MG63 (cell line): ENCODE measurements around the gene TMEM38A. TPM values are rescaled to one million over a fixed set of nuclear protein-coding genes. Genes with fewer than 3 reads are reported as not detected.

Experiments
- DNase-seq: peaks from one replicate; pipeline ENCODE4 v3.0.0-alpha.2; 2020
- H3K27me3 ChIP-seq: fragments of 250-450 bp; sonication (Bioruptor Pico); 2 replicates; pipeline ENCODE4 v1.5.1; 2020; ENCODE audit warnings: mild to moderate bottlenecking, moderate library complexity
- H3K36me3 ChIP-seq: fragments of 250-450 bp; sonication (Bioruptor Pico); 2 replicates; pipeline ENCODE4 v1.5.1; 2020; ENCODE audit warnings: mild to moderate bottlenecking, moderate library complexity
- H3K4me3 ChIP-seq: fragments of 250-450 bp; sonication (Bioruptor Pico); 2 replicates; pipeline ENCODE4 v1.5.1; 2020; ENCODE audit warnings: mild to moderate bottlenecking, moderate library complexity
- H3K9me3 ChIP-seq: fragments of 250-450 bp; sonication (Bioruptor Pico); 2 replicates; pipeline ENCODE4 v1.5.1; 2020; ENCODE audit warnings: mild to moderate bottlenecking, moderate library complexity
- total RNA-seq: library from RNA; depleted of rRNA; stranded (reverse); fragments of >200 nt; shearing (Covaris generic); gene quantifications from 2 replicates; pipeline ENCODE4 v1.2.3, GENCODE V29; 2014; ENCODE audit warnings: low replicate concordance; rRNA removed

Gene TMEM38A, protein sequence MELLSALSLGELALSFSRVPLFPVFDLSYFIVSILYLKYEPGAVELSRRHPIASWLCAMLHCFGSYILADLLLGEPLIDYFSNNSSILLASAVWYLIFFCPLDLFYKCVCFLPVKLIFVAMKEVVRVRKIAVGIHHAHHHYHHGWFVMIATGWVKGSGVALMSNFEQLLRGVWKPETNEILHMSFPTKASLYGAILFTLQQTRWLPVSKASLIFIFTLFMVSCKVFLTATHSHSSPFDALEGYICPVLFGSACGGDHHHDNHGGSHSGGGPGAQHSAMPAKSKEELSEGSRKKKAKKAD
- 0.59 and 1.8 TPM in 2 replicates for total RNA-seq

DNA sequence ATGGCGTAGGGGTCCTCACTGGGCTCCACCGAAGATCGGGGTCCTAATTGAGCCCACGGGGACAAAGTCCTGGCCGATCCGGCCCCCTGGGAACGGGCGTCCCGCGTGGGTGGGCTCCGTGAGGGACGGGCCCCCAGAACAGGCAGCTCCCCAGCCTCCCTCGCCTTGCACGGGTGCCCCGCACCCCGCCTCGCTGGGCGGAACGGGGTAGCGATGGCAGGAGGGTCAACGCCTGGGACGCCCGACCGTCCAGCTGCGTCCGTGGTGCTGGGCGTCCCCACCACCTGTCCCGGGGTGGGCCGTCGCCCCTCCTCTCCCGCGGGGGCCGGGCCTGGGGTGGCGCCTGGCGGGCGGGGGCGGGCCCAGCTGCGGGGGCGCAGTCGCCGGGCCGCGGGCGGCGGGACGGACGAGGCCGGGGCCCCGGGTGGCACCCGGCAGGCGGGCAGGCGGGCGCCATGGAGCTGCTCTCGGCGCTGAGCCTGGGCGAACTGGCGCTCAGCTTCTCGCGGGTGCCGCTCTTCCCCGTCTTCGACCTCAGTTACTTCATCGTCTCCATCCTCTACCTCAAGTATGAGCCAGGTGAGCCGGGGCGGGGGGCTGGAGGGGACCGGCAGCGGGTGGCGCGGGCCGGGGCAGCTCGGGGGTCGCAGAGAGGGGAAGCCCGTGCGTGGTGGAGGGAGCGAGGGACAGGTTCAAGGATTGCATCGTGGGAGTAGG, at the start of gene TMEM38A:
TMEM38A (plus strand) TSS at position 377 of the 717 bp plus-strand sequence; CDS start at position 456, 79 bp downstream.
- DNase-seq = peak; percentile 49
- H3K36me3 ChIP-seq = peaks cover 35% of the 10 kb centered on the region
- no peaks in the 10 kb centered on the region for H3K9me3 ChIP-seq
- H3K27me3 ChIP-seq = peaks cover 3% of the 10 kb centered on the region; the same call in 1 of the 2 replicates
- peak within 1 kb of the TSS; percentile 100 for H3K4me3 ChIP-seq

DNA sequence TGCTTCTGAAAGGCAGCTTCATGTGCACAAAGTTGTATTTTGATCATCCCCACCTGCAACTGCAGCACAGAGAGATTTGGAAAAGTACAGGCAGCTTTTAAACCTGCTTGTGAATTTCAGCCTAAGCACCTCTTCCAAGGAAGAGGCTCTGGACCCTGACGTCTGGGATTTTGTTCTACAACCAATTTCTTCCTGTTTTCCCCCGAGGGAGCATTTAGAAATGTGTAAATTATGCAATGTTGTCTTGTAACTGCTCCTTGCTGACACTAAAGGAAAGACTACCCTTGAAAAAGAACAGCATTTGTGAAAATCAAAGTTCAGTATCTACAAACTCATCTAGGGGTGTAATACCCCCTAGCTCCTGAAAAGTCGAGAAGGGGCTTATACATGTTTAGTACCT, 48.3 kb upstream of the TMEM38A start:
- no peaks in the 10 kb centered on the region for H3K9me3 ChIP-seq
- H3K4me3 ChIP-seq = no peak overlapping the region
- H3K27me3 ChIP-seq = no peaks in the 10 kb centered on the region
- H3K36me3 ChIP-seq = no peaks in the 10 kb centered on the region; the same call in 1 of the 2 replicates
- no peak for DNase-seq

DNA sequence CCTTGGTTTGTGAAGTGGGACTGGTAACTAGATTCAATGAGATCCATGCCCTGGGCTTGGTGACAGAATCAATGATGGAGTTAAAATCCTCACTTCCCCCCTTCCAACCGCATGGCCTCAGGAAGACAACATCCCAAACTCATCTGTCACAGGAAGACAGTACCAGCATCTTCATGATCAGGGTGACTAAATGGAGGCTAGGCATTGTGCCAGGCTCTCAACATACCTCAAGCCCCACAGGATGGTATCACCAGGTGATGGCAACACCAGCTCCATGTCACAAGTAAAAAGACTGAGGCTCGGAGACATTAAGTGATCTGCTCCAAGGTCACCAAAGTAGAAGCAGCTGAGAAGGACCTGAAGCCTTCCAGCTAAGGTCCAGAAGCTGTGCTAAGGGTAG, 47.1 kb upstream of the TMEM38A start:
- no peak for DNase-seq
- H3K27me3 ChIP-seq = no peaks in the 10 kb centered on the region
- H3K36me3 ChIP-seq = no peaks in the 10 kb centered on the region; the same call in 1 of the 2 replicates
- no peaks in the 10 kb centered on the region for H3K9me3 ChIP-seq
- no peak overlapping the region for H3K4me3 ChIP-seq

DNA sequence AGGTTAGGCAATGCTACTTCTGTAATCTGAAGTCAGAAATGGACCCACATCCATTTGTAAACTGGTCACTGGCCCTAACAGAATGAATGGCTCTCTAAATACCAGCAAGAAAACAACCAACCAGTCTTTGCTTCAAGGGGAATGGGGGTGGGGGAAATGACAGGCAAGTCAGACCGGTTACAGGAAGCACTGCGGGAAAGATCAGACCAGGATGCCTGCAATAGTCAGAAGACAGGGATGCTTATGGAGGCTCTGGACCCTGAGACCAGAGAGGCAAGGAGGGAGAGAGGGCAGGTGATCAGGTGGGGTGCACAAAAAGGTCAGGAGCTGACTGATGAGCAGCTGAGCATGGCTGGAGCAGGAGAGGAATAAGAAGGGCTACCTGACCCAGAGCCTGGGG, 46.0 kb upstream of the TMEM38A start:
- Histone ChIP-seq H3K36me3 (no peaks in the 10 kb centered on the region; the same call in 1 of the 2 replicates), H3K4me3 (no peak overlapping the region), H3K9me3 (no peaks in the 10 kb centered on the region), H3K27me3 (no peaks in the 10 kb centered on the region)
- no peak for DNase-seq

DNA sequence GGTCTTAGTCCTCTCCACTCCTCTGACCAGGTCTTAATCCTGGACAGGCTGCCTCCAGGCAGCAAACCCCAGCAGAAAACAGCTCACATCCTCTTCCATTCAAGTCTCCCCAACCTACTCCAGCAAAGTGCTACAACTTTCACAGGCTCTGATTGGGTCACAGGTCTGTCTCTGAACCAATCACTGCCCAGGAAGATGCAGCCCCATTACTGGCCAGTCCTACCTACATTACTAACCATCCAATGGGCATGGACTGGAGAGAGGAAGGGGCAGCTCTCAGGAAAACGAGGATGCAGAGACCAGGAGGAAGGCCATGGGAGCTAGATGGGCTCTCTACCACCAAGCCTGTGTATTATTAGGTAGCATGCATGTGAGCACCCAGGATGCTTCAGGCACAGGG, 45.1 kb upstream of the TMEM38A start:
- no peak for DNase-seq
- no peak overlapping the region for H3K4me3 ChIP-seq
- no peaks in the 10 kb centered on the region for H3K27me3 ChIP-seq
- H3K9me3 ChIP-seq = no peaks in the 10 kb centered on the region
- no peaks in the 10 kb centered on the region; the same call in 1 of the 2 replicates for H3K36me3 ChIP-seq

DNA sequence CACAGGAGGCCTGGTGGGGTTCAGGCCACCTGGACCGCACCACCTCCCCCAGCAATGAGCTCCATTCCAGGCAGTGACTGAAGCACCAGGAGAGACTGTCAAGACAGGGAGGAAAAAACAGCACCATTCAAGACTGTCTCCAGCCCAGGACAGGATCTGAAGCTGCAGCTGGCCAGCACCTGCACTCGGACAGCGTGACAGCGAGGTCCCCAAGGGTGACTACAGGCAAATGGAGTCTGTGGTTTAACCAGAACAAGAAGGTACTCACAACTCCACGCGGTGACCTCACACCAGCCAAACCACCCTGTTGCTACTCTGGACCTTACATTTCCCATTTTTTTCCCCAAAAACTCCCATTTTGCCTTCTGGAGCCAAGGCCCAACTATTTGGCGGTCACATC, 42.7 kb upstream of the TMEM38A start:
- no peak for DNase-seq
- H3K36me3 ChIP-seq = peaks cover 5% of the 10 kb centered on the region
- H3K9me3 ChIP-seq = no peaks in the 10 kb centered on the region
- H3K4me3 ChIP-seq = no peak overlapping the region
- no peaks in the 10 kb centered on the region for H3K27me3 ChIP-seq

DNA sequence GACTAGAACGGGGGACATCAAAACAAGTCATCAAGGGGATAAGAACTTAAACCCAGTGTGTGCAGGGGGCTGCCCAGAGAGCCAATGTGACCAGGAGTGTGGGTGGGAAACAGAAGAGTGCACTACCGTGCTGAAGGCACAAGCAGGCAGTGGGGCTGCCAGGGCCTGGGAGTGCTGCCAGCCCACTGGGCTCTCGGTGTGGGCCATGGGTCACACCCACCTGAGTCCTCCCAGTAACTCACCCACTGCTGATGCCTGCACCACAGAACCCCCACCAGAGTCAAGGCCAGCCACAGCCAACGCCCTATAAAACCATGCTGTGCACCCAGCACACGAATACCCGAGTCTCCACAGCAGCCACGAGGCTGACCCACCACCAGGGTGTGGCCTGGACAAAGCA, 41.5 kb upstream of the TMEM38A start:
- H3K36me3 ChIP-seq = peaks cover 17% of the 10 kb centered on the region
- H3K27me3 ChIP-seq = no peaks in the 10 kb centered on the region
- H3K9me3 ChIP-seq = no peaks in the 10 kb centered on the region
- no peak overlapping the region for H3K4me3 ChIP-seq
- DNase-seq = peak; percentile 41

DNA sequence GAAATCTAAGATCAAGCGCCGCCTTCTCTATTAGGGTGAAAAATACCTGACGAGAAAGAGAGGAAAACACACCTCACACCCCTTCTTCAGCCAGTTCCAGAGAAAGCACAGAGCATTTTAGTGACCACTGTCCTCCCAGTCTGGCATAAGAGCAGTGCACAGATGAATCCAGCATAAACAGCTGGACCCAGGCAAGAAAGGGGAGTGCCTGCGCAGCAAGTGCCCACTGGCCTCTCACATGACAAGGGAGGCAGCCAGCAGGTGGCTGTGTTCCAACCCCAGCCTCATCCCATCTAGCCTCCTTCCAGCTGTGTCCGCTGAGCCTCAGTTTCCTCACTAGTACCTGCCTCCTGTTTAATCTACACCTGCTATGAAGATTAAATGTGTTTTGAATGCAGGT, 40.9 kb upstream of the TMEM38A start:
- Histone ChIP-seq H3K36me3 (peaks cover 23% of the 10 kb centered on the region), H3K4me3 (no peak overlapping the region), H3K27me3 (no peaks in the 10 kb centered on the region), H3K9me3 (no peaks in the 10 kb centered on the region)
- no peak for DNase-seq

DNA sequence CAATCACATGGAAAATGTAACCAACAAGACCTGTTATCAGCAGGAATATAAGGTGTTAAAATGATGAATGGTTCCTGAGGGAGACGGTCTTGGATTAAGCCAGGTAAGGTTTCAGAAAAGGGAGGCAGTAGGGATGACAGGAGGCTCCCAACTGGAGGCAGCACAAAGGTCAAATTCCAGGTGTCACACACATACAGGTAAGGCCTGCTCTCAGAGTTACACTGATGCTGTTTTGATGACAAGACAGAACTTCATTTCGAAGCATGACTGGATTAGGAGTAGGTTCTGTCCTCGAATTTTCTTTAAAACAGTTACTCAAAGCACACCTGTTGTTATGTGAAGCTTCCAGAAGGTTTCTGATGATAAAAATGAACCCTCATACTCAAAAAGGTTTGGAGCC, 40.4 kb upstream of the TMEM38A start:
- Histone ChIP-seq H3K9me3 (no peaks in the 10 kb centered on the region), H3K4me3 (no peak overlapping the region)
- no peak for DNase-seq

DNA sequence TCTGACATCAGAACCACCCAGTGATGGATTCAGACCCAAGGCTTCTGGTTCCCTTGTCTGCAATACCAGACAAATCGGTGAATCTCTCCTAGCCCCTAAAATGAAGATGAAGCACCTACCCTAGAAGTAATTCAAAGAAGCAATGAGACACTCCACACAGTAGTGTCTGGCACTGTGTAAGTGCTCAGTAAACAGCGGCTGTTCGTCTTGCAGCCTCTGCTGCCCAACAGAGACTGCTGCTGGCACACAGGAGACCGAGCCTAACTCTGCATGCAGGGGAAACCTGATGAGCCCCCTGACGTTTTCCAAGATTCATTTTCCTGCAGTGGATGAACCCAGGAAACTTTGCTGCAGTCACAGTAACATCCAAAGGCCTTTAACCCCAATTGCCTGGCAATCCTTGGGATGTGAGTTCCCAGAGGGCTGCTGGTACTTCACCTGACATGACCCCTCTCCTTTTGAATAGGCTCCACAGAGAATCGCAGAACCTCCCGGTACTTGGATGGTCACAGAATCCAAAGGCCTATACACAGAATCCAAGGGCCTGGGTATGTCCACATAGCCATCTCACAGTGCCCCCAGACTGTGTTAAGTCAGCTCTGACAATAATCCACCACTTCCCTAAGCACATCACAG, 39.7 kb upstream of the TMEM38A start:
- Histone ChIP-seq H3K4me3 (no peak overlapping the region), H3K36me3 (peaks cover 33% of the 10 kb centered on the region), H3K27me3 (no peaks in the 10 kb centered on the region), H3K9me3 (no peaks in the 10 kb centered on the region)
- DNase-seq = no peak

More for the DNA sequence above, 40.4 kb upstream of the TMEM38A start:
- H3K27me3 ChIP-seq = no peaks in the 10 kb centered on the region
- H3K36me3 ChIP-seq = peaks cover 28% of the 10 kb centered on the region

DNA sequence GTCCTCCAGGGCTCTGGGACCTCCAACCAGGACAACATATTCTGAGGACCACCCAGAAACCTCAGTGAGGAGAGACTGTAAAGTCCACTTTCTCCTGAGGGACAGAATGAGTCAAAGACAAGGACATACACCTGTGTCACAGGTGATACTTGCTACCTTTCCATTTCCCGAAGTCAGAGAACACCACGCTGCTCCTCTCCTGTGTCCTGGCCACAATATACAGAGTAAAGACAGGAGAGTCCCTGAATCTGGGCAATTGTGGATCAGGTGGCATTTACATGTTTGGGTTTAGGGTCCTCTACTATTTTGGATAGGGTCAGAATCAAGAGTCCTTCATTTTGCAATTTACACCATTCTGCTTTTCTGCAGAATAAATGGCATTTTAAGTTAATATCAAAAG, 37.9 kb upstream of the TMEM38A start:
- Histone ChIP-seq H3K9me3 (no peaks in the 10 kb centered on the region), H3K4me3 (no peak overlapping the region), H3K36me3 (peaks cover 33% of the 10 kb centered on the region), H3K27me3 (no peaks in the 10 kb centered on the region)
- DNase-seq = no peak

DNA sequence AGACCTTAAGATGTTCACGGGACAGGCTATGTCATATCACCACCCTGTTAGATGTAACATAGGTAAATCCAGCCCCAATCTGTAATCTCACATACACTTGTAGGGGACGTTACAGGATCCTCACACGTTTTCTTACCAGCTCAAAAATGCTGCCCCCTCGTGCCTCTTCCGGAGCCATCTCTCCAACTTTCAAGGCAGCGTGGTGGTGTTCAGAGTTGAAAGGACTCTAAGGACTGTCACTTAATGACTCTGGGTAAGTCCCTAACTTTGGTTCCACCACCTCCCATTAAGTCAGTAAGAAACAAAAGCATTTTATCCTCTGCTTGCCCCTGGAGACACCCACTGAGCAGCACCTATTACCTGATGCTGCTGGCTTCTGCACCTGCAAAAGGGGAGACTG, 37.4 kb upstream of the TMEM38A start:
- Histone ChIP-seq H3K4me3 (no peak overlapping the region), H3K9me3 (no peaks in the 10 kb centered on the region), H3K27me3 (no peaks in the 10 kb centered on the region), H3K36me3 (peaks cover 33% of the 10 kb centered on the region)
- no peak for DNase-seq

DNA sequence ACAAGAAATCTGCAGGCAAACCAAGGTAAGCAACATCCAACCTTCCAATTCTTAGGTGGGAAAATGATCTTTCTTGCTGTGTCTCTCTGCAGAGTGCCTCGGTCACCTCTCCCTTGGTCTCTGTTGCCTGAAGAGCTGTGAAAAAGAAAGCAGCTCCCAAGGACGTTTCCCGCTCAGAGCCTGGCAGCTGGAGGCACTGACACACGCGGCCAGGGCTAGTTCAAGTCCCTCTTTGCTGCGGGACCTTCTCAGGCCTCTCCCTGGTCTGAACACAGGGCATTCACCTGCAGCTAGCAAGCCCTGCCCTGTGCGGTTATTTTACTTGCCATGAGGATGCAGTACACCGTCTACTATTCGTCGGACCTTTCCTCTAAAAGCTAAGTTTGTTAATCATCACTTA, 36.7 kb upstream of the TMEM38A start:
- H3K9me3 ChIP-seq = no peaks in the 10 kb centered on the region
- no peaks in the 10 kb centered on the region for H3K27me3 ChIP-seq
- H3K36me3 ChIP-seq = peaks cover 36% of the 10 kb centered on the region
- no peak overlapping the region for H3K4me3 ChIP-seq
- no peak for DNase-seq

DNA sequence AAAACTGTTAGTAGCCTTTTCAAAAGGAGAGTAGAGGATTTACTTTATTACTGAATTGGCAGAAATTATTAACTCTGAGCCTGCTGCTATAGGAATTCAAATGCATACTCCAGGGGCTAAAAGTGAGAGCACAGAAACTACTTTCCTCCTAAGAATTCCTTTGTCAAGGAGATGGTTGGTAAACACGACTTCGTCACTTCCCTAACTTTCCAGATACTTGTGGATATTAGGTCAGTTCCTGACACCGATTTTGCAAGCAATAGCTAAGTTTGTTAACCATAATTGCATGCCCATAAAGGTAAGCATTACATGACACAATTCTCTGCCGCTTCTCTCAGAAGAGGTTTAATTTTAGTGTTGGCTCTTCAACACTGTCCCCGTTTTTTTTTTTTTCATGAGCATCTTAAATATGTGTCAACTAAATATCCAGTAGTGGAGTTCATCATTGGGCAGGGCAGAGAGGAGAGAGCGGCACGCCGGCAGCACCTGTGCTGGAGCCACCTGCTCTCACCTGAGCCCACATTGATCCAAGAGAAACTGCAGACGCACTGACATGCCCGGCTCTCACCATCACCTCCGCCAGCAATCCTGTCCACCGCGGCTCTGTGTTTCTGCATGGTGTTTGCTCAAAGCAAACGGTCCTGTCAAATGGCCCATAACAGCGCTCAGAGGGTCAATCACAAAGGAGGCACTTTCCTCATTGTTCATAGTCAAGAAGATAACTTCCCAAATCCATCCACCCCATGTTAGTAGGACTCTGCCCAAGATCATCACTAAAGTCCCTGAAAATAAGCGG, 35.6 kb upstream of the TMEM38A start:
- DNase-seq = no peak
- 0 out of 2 replicates have a peak overlapping the region, but pooled peaks have one; percentile 93 for H3K4me3 ChIP-seq
- H3K27me3 ChIP-seq = no peaks in the 10 kb centered on the region
- H3K36me3 ChIP-seq = peaks cover 42% of the 10 kb centered on the region
- no peaks in the 10 kb centered on the region for H3K9me3 ChIP-seq

DNA sequence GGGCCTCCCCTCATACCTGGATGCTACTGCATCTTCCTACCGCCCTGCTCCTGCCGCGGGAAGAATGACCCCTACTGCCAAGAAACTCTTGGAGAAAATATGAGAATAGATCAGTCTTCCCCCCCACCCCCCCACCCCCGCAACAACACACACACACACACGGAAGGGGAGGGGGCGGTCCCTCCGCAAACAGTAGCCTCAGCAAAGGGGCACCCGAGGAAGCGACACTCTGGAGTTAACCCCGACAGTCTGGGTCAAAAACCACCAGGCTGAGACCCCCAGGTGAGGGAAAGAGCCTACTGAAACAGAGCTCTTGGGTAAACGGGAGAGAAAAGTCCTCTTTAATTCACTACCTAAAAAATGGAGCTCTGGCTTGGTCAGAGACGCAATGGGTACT, 34.1 kb upstream of the TMEM38A start:
- DNase-seq = peak; percentile 23
- Histone ChIP-seq H3K27me3 (no peaks in the 10 kb centered on the region), H3K9me3 (no peaks in the 10 kb centered on the region), H3K36me3 (peaks cover 53% of the 10 kb centered on the region), H3K4me3 (peak overlapping the region; percentile 93)

DNA sequence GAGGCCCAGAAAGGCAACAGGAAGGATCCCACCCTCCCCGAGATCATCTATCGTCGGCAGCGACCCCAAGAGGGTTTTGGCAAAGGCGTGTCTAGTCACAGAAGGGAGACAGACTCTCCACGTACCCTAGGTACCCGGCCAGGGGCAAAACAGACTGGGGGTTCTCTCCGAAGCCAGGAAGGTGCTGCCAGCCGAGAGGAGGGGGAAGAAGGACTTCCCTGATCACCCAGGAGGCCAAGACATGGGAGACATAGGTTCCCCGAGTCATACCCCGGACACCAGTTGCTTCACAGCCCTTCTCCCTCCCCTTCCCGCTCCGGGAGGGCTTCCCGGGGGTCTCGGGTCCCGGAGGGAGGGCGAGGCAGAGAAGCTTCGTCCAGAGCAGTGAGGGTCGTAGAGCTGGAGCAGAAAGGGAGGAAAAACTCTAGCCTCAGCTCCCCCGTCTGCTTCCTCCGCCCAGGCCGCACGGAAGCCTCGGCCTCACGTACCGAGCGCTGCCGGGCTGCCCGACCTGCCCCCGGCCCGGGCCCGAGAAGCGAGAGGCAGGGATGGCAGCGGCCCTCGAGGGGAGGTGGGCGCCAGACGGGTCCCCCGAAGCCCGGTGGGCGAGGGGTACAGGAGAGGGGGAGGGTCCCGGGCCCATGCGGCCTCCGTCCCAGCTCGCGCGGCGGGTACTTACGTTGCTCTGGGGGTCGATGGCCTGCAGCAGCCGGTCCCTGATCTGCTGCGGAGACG, 33.6 kb upstream of the TMEM38A start:
- no peaks in the 10 kb centered on the region for H3K9me3 ChIP-seq
- peak overlapping the region; percentile 93 for H3K4me3 ChIP-seq
- H3K27me3 ChIP-seq = no peaks in the 10 kb centered on the region
- no peak for DNase-seq
- H3K36me3 ChIP-seq = peaks cover 56% of the 10 kb centered on the region
